HEK293 (cell line): ENCODE data around the gene ZC3H8.

Experiments
- GLIS2 ChIP-seq: fragments of 450-650 bp; formaldehyde crosslinking; IDR thresholded peaks from 2 replicates; pipeline ENCODE4 v1.5.1; 2016; ENCODE audit warnings: missing biosample characterization, missing genetic modification characterization
- PRDM1 ChIP-seq: fragments of 450-650 bp; formaldehyde crosslinking; IDR thresholded peaks from 2 replicates; pipeline ENCODE4; 2016; ENCODE audit warnings: missing biosample characterization, missing genetic modification characterization
- SP2 ChIP-seq: fragments of 450-650 bp; formaldehyde crosslinking; IDR thresholded peaks from 2 replicates; pipeline ENCODE4 v1.5.1; 2016; ENCODE audit warnings: missing biosample characterization, missing genetic modification characterization
- ZNF169 ChIP-seq: fragments of 450-650 bp; formaldehyde crosslinking; IDR thresholded peaks from 2 replicates; pipeline ENCODE4 v1.5.1; 2016; ENCODE audit warnings: missing biosample characterization, missing genetic modification characterization
- ZNF274 ChIP-seq, 2 experiments: fragments of 200-500 bp in 1 of 2; fragments of 450-650 bp in 1 of 2; sonication (Bioruptor generic) in 1 of 2; formaldehyde crosslinking in 1 of 2; IDR thresholded peaks; 2 replicates each; pipeline versions ENCODE4 v1.5.1 to v1.6.1; 2014 to 2016; ENCODE audit warnings: borderline replicate concordance in 1 of 2, inconsistent platforms in 1 of 2, low read length in 1 of 2, missing biosample characterization in 1 of 2, missing genetic modification characterization in 1 of 2
- TF ChIP-seq, protein P1 (sequence below): fragments of 450-650 bp; formaldehyde crosslinking; IDR thresholded peaks from 2 replicates; pipeline ENCODE4 v1.5.1; 2016; ENCODE audit warnings: missing biosample characterization, missing genetic modification characterization
- TF ChIP-seq, protein P2 (sequence below): fragments of 450-650 bp; formaldehyde crosslinking; IDR thresholded peaks from 2 replicates; pipeline ENCODE4 v1.5.1; 2016; ENCODE audit warnings: missing biosample characterization, missing genetic modification characterization
- TF ChIP-seq, protein P3 (sequence below): fragments of 450-650 bp; formaldehyde crosslinking; optimal IDR thresholded peaks from 2 replicates; pipeline ENCODE3; 2016; ENCODE audit warnings: missing biosample characterization, mild to moderate bottlenecking, missing genetic modification characterization
- TF ChIP-seq, protein P4 (sequence below): fragments of 450-650 bp; formaldehyde crosslinking; IDR thresholded peaks from 2 replicates; pipeline ENCODE4 v1.5.1; 2016; ENCODE audit warnings: missing biosample characterization, missing genetic modification characterization
- TF ChIP-seq, protein P5 (sequence below): fragments of 450-650 bp; formaldehyde crosslinking; IDR thresholded peaks from 2 replicates; pipeline ENCODE4 v1.5.1; 2016; ENCODE audit warnings: missing biosample characterization, missing genetic modification characterization, low read depth

DNA sequence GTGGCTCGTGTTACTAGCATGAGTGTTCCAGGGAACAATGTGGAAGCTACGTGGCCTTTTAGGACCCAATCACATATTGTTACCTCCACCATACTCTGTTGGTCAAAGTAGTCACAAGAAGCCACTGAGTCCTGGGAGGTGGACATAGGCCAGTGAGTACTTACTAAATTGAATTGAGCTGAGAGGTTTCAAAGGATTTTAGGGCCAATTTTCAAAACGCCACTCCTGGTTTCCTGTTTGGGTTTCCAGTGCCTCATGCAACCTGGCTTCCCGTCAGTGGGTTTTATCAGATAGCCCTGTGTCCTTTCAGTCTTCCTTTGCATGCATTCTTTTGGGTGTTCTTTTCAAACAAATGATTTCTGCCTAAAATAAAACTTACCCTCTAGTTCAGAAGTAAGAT lies 60.4 kb downstream of the ZC3H8 start:
- TF ChIP-seq, protein P1, sequence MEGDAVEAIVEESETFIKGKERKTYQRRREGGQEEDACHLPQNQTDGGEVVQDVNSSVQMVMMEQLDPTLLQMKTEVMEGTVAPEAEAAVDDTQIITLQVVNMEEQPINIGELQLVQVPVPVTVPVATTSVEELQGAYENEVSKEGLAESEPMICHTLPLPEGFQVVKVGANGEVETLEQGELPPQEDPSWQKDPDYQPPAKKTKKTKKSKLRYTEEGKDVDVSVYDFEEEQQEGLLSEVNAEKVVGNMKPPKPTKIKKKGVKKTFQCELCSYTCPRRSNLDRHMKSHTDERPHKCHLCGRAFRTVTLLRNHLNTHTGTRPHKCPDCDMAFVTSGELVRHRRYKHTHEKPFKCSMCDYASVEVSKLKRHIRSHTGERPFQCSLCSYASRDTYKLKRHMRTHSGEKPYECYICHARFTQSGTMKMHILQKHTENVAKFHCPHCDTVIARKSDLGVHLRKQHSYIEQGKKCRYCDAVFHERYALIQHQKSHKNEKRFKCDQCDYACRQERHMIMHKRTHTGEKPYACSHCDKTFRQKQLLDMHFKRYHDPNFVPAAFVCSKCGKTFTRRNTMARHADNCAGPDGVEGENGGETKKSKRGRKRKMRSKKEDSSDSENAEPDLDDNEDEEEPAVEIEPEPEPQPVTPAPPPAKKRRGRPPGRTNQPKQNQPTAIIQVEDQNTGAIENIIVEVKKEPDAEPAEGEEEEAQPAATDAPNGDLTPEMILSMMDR (tag by site-specific recombination), result no peak
- TF ChIP-seq, protein P2, sequence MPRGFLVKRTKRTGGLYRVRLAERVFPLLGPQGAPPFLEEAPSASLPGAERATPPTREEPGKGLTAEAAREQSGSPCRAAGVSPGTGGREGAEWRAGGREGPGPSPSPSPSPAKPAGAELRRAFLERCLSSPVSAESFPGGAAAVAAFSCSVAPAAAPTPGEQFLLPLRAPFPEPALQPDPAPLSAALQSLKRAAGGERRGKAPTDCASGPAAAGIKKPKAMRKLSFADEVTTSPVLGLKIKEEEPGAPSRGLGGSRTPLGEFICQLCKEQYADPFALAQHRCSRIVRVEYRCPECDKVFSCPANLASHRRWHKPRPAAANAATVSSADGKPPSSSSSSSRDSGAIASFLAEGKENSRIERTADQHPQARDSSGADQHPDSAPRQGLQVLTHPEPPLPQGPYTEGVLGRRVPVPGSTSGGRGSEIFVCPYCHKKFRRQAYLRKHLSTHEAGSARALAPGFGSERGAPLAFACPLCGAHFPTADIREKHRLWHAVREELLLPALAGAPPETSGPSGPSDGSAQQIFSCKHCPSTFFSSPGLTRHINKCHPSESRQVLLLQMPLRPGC (tag by site-specific recombination), result no peak
- TF ChIP-seq PRDM1, result no peak
- no peak for TF ChIP-seq GLIS2 (tag by site-specific recombination)
- TF ChIP-seq, protein P3, sequence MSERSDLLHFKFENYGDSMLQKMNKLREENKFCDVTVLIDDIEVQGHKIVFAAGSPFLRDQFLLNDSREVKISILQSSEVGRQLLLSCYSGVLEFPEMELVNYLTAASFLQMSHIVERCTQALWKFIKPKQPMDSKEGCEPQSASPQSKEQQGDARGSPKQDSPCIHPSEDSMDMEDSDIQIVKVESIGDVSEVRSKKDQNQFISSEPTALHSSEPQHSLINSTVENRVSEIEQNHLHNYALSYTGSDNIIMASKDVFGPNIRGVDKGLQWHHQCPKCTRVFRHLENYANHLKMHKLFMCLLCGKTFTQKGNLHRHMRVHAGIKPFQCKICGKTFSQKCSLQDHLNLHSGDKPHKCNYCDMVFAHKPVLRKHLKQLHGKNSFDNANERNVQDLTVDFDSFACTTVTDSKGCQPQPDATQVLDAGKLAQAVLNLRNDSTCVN (tag by site-specific recombination), result no peak
- TF ChIP-seq ZNF274 (IDR thresholded peaks at IDR 0.05; ENCODE audit: low read length), result no peak
- no peak for TF ChIP-seq ZNF274 (tag by site-specific recombination; IDR thresholded peaks at IDR 0.05; ENCODE audit: borderline replicate concordance)
- TF ChIP-seq, protein P4, sequence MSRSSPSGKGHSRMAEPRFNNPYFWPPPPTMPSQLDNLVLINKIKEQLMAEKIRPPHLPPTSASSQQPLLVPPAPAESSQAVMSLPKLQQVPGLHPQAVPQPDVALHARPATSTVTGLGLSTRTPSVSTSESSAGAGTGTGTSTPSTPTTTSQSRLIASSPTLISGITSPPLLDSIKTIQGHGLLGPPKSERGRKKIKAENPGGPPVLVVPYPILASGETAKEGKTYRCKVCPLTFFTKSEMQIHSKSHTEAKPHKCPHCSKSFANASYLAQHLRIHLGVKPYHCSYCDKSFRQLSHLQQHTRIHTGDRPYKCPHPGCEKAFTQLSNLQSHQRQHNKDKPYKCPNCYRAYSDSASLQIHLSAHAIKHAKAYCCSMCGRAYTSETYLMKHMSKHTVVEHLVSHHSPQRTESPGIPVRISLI (tag by site-specific recombination), result no peak
- TF ChIP-seq, protein P5, sequence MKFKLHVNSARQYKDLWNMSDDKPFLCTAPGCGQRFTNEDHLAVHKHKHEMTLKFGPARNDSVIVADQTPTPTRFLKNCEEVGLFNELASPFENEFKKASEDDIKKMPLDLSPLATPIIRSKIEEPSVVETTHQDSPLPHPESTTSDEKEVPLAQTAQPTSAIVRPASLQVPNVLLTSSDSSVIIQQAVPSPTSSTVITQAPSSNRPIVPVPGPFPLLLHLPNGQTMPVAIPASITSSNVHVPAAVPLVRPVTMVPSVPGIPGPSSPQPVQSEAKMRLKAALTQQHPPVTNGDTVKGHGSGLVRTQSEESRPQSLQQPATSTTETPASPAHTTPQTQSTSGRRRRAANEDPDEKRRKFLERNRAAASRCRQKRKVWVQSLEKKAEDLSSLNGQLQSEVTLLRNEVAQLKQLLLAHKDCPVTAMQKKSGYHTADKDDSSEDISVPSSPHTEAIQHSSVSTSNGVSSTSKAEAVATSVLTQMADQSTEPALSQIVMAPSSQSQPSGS, result no peak
- TF ChIP-seq SP2, result no peak
- TF ChIP-seq ZNF169 (tag by site-specific recombination), result no peak
